Measurements from ENCODE around the gene ARHGEF11.

Gene ARHGEF11

DNA sequence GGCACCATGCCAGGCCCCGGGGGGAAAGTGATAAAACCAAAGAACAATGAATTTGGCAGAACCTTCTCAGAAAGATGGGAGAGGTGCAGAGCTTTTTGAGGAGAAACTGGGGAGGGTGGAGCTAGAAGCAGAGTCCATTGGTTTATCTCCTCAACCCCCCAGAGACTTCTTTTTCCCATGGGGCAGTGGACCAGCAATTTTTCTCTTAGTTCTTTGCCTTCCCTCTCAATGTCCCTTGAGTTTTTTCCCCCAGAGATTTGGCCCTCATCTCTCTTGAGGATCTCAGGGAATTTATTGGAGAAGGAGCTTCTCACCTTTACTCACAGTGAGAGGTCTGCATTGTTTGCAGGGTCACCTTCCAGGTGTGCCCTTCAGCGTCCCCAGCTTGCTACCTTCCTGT is 5.3 kb upstream of the ARHGEF11 start:
- H3K4me3 ChIP-seq (ENCODE audit: low read depth, low read length): no peak overlapping the region
- TF ChIP-seq, protein P1, sequence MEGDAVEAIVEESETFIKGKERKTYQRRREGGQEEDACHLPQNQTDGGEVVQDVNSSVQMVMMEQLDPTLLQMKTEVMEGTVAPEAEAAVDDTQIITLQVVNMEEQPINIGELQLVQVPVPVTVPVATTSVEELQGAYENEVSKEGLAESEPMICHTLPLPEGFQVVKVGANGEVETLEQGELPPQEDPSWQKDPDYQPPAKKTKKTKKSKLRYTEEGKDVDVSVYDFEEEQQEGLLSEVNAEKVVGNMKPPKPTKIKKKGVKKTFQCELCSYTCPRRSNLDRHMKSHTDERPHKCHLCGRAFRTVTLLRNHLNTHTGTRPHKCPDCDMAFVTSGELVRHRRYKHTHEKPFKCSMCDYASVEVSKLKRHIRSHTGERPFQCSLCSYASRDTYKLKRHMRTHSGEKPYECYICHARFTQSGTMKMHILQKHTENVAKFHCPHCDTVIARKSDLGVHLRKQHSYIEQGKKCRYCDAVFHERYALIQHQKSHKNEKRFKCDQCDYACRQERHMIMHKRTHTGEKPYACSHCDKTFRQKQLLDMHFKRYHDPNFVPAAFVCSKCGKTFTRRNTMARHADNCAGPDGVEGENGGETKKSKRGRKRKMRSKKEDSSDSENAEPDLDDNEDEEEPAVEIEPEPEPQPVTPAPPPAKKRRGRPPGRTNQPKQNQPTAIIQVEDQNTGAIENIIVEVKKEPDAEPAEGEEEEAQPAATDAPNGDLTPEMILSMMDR (IDR thresholded peaks at IDR 0.05; ENCODE audit: borderline replicate concordance, insufficient read depth, low read depth, low read length): no peak

DNA sequence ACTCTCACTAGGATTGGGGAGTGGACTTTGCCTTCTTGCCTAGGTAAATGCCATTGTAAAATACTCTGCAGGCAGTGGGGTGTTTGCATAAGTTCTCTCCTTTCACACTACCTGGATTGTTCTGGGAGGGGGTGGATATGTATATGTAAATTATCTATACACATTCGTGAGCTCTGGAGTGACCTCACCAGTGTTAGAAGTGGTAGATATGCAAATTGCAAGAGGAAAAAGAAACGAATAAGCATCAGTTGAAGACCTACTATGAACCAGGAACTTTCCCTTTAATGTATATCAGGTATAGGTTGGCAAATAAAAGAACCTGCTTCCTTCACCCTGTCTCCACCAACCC is 1.5 kb upstream of the ARHGEF11 start:
- TF ChIP-seq, protein P1 (IDR thresholded peaks at IDR 0.05; ENCODE audit: borderline replicate concordance, insufficient read depth, low read depth, low read length): no peak
- H3K4me3 ChIP-seq (ENCODE audit: low read depth, low read length): no peak overlapping the region

DNA sequence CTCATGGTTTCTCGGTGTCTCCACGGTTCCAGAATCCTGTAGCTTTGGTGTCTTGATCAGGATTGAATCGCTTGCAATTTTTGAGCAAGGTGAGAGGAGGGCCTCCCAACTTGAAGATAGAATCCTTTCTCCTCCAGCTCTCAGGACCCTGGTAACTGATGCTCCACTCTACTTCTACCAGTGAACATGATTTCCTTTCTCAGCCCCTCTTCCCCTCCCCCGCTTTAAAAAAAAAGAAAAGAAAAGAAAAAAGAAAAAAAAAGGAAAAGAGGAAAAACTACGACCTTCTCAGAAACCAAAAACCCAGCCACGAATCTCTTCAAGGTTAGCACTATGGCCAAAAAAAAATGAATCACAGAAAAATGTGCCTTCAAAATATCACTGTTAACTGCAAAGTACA is 1.2 kb downstream of the ARHGEF11 start:
- TF ChIP-seq, protein P1 (IDR thresholded peaks at IDR 0.05; ENCODE audit: borderline replicate concordance, insufficient read depth, low read depth, low read length): no peak
- H3K4me3 ChIP-seq (ENCODE audit: low read depth, low read length): no peak overlapping the region

DNA sequence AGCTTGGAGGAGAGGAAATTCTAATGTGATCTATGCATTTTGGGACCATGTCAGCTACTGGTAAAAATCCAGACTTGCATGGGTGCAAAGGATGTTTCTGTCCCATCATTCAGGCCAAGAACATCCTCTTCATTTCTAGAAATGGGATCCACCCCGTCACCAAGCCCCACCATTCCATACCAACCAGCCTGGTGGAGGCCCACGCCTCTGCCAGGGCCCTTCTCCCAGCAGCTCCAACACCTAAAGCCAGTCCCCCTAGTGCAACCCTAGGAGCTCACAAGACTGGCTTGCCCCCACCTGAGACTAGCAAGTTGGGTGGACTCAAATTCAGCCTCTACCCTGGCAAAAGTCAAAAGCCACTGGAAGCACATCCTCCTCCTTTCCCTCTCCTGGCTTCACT is 1.9 kb downstream of the ARHGEF11 start:
- TF ChIP-seq, protein P1 (IDR thresholded peaks at IDR 0.05; ENCODE audit: borderline replicate concordance, insufficient read depth, low read depth, low read length): no peak
- H3K4me3 ChIP-seq (ENCODE audit: low read depth, low read length): no peak overlapping the region

DNA sequence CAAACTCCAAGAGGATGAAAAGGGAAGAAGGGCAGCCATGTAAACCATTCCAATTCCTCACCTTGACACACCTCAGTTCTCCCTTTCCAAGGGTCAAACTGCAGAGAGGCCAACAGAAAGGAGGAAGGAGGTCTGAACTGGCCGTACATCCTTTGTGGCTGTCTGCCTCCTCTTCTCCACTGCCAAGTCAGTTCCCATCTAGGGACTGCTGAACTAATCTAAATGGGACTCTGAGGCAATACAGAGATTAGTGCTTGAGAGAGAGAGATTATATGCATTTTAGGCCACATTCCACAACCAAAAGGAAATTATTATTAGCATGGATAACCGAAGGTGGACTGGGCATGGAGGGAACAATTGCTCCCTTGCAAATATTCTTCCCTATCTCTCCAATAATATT is 2.7 kb downstream of the ARHGEF11 start:
- no peak overlapping the region for H3K4me3 ChIP-seq (ENCODE audit: low read depth, low read length)
- TF ChIP-seq, protein P1 (IDR thresholded peaks at IDR 0.05; ENCODE audit: borderline replicate concordance, insufficient read depth, low read depth, low read length): no peak

DNA sequence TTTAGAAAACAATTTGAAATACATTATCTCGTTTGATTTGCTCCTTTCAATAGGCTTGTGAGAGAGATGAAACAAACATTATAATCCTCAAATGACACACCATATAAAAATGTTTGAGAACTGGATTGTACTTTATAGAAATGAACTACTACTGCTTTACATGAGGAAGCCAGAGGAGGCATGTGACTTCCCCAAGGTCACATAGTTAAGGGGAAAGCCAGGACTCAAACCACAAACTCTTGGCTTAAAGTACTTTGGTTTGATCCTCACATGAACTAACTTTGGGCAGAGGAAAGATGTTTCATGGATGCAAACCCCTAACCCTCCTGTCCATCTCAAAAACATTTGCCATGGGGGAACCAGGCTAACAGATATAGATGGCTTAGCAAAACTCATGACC is 4.7 kb downstream of the ARHGEF11 start:
- H3K4me3 ChIP-seq (ENCODE audit: low read depth, low read length): no peak overlapping the region
- TF ChIP-seq, protein P1 (IDR thresholded peaks at IDR 0.05; ENCODE audit: borderline replicate concordance, insufficient read depth, low read depth, low read length): no peak

DNA sequence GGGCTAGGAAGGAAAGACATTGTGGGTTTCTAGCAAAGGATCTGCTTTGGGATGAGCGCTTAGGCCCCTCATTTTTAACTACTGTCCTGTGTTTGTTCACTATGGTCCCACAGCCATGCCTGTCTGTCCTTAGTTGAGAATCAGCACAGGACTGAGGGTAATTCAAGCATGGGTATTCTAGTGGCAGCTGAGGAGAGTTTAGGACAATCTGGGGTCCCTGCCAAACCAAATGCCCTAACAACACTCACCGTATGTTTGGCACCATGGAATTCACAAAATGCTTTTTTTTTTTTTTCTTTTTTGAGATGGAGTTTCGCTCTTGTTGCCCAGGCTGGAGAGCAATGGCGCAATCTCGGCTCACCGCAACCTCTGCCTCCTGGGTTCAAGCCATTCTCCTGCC is 10.4 kb downstream of the ARHGEF11 start:
- TF ChIP-seq, protein P1 (IDR thresholded peaks at IDR 0.05; ENCODE audit: borderline replicate concordance, insufficient read depth, low read depth, low read length): no peak
- H3K4me3 ChIP-seq (ENCODE audit: low read depth, low read length): no peak overlapping the region

Data from GM12875 (cell line).